ENCODE data around the gene PDLIM1. TPM values are rescaled to one million over a fixed set of nuclear protein-coding genes. Genes with fewer than 3 reads are reported as not detected.
A peak's percentile ranks its signal among the peaks of the same experiment; 100 is the strongest.
"Not testable (repeated sequence)": the region's sequence is repeated elsewhere in the genome, so short reads cannot be mapped to it uniquely, and the experiment has no call there.

Gene PDLIM1
- total and polyA plus RNA-seq, 5 donors = 159 to 227 (median 172) TPM

DNA sequence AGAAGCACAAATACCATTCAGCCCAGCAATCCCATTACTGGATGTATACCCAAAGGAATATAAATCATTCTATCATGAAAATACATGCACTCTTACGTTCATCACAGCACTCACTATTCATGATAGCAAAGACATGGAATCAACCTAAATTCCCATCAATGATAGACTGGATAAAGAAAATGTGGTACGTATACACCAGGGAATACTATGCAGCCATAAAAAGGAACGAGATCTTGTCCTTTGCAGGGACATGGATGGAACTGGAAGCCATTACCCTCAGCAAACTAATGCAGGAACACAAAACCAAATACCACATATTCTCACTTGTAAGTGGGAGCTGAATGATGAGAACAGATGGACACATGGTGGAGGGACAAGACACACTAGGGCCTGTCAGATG lies 50.7 kb downstream of the PDLIM1 start:
- 96% methylated on average over 3 of the region's 3 CpGs for WGBS
- not testable (repeated sequence) for H3K27ac ChIP-seq (ENCODE audit: low read length); DNase-seq; H3K9me3 ChIP-seq (ENCODE audit: control insufficient read depth, low read length); H3K4me3 ChIP-seq (ENCODE audit: low read length); H3K27me3 ChIP-seq (ENCODE audit: control insufficient read depth, insufficient read depth); H3K4me1 ChIP-seq (ENCODE audit: control insufficient read depth, insufficient read depth, low read length); ATAC-seq
- intact Hi-C loops (cut with DNase I) = loop anchor here in 1 of 4 donors (10.0 kb wide), 1 partner anchor 95 kb away; no protein-coding TSS in a partner anchor

DNA sequence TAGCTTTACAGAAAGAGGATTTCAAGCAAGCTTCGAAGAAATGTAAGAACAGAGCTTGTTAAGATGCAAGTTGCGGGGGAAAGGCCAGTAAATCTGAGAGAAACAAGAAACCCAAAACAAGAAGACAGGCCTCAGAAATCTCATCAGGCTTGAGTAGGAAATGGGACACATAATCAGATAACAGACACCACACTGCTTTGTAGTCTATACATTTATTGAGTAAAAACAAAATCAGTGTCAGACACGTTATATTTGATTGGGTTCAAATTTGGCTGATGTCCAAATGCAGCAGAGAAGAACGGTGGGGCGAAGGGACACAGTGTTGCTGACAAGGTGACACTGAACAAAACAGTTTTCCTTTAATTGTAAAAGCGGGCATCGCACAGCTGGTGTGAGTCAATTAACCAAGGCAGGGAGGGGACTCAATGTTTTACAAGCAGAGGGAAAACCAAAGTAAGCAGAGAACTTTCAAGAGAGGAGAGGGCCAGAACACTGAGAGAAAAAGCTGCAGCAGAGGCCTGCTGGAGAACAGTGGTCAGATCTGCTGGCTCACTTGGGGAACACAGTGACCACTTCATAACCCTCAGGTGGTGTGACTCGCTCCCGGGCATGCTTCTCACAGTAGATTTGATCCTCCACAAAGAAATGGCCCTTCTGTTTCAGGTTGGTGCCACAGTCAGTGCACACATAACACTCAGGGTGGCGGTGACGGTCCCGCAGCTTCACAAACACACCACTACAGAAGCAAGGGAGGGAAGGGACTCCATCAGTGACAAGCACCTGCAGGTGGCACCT lies 53.2 kb downstream of the PDLIM1 start:
- DNase-seq (no peak), ATAC-seq (no peak)
- H3K9me3 ChIP-seq (ENCODE audit: control insufficient read depth, low read length) = no peaks in the 10 kb centered on the region
- H3K27ac ChIP-seq (ENCODE audit: low read length) = no peak overlapping the region
- no peaks in the 10 kb centered on the region for H3K27me3 ChIP-seq (ENCODE audit: control insufficient read depth, insufficient read depth)
- no peak overlapping the region for H3K4me3 ChIP-seq (ENCODE audit: low read length)
- no peaks in the 10 kb centered on the region for H3K4me1 ChIP-seq (ENCODE audit: control insufficient read depth, insufficient read depth, low read length)
- 80% methylated on average over 12 of the region's 12 CpGs for WGBS
- intact Hi-C loops (cut with DNase I) = no loop called here

DNA sequence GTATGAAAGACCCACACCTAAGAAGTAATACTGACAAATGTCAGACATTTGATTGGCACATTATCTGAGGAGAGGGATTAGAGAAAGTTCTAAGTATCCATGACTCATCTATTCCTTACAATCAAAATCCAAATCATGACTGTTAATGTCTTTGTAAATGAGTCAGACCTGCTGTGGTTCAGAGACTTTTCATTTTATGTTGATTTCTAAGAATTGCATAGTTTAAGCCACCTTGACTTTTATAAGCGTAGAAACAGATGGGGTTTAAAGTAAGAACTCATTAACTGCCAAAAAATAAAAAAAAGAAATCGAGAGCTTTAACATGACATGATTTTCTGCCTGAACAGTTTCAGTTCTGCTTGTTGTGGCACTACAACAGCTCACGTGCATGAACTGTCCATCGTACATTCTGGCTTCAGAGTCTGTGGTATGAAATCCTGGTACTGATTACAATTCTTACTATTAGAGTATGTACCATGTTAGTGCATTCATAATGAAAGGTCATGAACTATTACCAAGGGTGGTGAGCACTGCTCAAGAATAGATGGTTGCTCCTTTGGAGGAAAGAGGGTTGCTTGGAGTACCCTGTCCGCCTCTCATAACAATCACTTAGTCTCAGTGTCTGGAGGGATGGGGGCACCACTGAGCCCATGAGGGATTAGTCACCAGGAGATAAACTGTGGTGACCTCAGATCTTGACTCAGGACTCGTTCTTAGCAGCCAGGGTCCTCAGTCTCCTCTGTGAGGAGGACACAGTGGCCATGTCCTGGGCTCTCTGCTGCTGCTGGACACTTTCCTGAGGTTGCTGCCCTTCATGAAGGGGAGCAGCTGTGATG lies 54.5 kb downstream of the PDLIM1 start:
- DNase-seq (peak in 1 of 3 donors; percentile 18), ATAC-seq (peak in 1 of 2 donors; percentile 57)
- H3K4me1 ChIP-seq (ENCODE audit: control insufficient read depth, insufficient read depth, low read length) = no peaks in the 10 kb centered on the region
- no peaks in the 10 kb centered on the region for H3K9me3 ChIP-seq (ENCODE audit: control insufficient read depth, low read length)
- intact Hi-C loops (cut with DNase I) = no loop called here
- no peak overlapping the region for H3K27ac ChIP-seq (ENCODE audit: low read length)
- 70% methylated on average over 6 of the region's 6 CpGs for WGBS
- no peak overlapping the region for H3K4me3 ChIP-seq (ENCODE audit: low read length)
- no peaks in the 10 kb centered on the region for H3K27me3 ChIP-seq (ENCODE audit: control insufficient read depth, insufficient read depth)

DNA sequence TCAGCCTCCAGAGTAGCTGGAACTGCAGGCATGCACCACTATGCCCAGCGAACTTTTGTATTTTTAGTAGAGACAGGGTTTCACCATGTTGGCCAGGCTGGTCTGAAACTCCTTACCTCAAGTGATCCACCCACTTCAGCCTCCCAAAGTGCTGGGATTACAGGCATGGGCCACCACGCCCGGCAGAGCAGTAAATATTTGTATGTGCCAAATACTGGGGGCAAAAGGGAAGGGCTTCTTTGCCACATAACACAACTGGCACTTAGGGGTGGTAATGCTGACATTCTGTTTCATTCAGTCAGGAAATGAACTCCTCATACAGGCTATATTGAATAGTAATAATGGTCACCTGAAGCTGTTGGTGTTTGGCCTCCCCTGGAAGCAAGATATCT lies 55.1 kb downstream of the PDLIM1 start:
- no peak for DNase-seq
- Histone ChIP-seq H3K9me3 (ENCODE audit: control insufficient read depth, low read length) (no peaks in the 10 kb centered on the region), H3K27me3 (ENCODE audit: control insufficient read depth, insufficient read depth) (no peaks in the 10 kb centered on the region), H3K27ac (ENCODE audit: low read length) (no peak overlapping the region), H3K4me3 (ENCODE audit: low read length) (no peak overlapping the region), H3K4me1 (ENCODE audit: control insufficient read depth, insufficient read depth, low read length) (no peaks in the 10 kb centered on the region)
- 91% methylated on average over 3 of the region's 3 CpGs for WGBS
- no peak for ATAC-seq
- intact Hi-C loops (cut with DNase I) = no loop called here

DNA sequence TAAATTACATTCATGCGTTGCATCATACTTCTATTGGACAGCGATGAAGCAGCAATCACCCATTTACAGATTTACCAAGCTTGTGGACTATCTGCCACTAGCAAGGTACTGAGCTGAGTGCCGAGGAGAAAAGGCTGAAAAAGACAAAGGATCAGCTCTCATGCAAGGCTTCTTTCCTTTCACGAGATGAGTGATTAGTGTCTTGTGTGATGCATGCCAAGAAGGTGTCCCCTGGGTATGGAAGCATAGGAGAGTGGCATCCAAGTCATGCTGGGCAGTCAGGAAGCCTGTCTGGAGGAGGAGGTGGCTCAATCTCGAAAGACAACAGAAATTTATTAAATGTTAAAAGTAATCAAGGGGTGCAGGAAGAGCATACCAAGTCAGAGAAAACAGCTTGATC lies 55.9 kb downstream of the PDLIM1 start:
- whole genome bisulfite sequencing = 80% methylated on average over 5 of the region's 5 CpGs
- intact Hi-C loops (cut with DNase I) = no loop called here
- H3K9me3 ChIP-seq (ENCODE audit: control insufficient read depth, low read length) = no peaks in the 10 kb centered on the region

DNA sequence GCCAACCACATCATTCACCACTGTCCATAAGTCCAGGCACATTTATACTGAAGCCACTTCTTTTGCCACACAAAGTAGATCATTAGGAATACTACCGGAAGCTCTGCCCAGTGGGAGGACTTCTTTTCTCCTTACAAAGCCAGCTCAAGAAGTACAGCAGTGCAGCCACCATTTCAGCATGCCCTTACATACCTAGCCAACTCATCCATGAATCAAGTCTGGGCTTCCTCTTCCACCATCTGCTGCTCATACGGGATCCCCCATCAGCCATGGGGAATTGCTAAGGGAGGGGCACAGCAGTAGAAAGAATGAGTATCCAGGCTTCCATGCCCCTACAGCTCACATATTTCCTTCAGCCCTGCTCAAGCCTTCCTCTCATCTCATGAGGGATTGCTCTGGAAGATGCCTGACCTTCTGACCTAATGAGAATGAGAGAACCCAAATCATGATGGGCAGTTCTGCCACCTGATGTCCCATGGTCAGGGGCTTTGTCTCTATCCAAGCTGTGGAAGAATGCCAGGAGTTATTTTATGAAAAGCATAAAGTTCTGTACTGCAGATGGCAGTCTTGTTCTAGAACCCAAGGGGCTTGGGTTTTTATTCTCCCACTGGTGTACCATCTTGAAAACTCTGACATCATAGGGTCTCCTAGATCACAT lies 57.3 kb downstream of the PDLIM1 start:
- WGBS = 81% methylated on average over 2 of the region's 2 CpGs
- intact Hi-C loops (cut with DNase I) = no loop called here

More for the DNA sequence above, 55.9 kb downstream of the PDLIM1 start:
- no peaks in the 10 kb centered on the region for H3K27me3 ChIP-seq (ENCODE audit: control insufficient read depth, insufficient read depth)
- ATAC-seq (no peak), DNase-seq (no peak)
- H3K4me1 ChIP-seq (ENCODE audit: control insufficient read depth, insufficient read depth, low read length) = no peaks in the 10 kb centered on the region
- no peak overlapping the region for H3K27ac ChIP-seq (ENCODE audit: low read length)
- H3K4me3 ChIP-seq (ENCODE audit: low read length) = no peak overlapping the region

DNA sequence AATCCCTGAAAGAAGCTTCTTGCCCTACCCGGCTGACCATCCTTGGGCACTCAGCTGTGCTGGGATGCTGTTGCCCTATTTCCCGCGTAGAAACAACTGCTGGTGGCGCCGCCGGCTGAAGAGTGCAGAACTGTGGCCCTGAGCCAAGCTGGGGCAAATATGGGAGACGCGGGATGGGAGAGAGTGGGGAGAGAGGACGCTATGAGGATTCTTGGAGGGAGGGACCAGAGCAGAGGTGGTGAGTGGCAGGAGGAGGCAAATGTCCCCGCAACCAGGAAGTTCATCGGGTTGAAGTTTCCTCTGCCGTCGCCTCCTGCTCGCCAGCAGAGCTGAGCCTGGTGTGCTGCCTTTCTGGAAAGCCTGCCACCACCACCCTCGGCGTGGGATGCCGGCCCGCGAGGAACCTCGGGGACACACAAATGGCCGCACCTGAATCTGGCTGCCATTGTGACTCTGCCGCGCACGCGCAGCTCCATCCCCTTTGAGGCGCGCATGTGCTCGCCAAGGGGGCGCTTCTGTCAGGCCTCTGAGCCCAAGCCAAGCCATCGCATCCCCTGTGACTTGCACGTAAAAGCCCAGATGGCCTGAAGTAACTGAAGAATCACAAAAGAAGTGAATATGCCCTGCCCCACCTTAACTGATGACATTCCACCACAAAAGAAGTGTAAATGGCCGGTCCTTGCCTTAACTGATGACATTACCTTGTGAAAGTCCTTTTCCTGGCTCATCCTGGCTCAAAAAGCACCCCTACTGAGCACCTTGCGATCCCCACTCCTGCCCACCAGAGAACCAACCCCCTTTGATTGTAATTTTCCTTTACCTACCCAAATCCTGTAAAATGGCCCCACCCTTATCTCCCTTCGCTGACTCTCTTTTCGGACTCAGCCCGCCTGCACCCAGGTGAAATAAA lies 59.9 kb downstream of the PDLIM1 start:
- ATAC-seq (peak; percentile 74 to 79), DNase-seq (peak; percentile 66 to 88 (median 86))
- H3K9me3 ChIP-seq (ENCODE audit: control insufficient read depth, low read length); intact Hi-C loops (cut with DNase I); H3K4me1 ChIP-seq (ENCODE audit: control insufficient read depth, insufficient read depth, low read length); H3K27me3 ChIP-seq (ENCODE audit: control insufficient read depth, insufficient read depth); H3K27ac ChIP-seq (ENCODE audit: low read length): not testable (repeated sequence)
- H3K4me3 ChIP-seq (ENCODE audit: low read length) = peak overlapping the region; percentile 21
- WGBS = 30% methylated on average over 35 of the region's 36 CpGs

More for the DNA sequence above, 57.3 kb downstream of the PDLIM1 start:
- Histone ChIP-seq H3K27ac (ENCODE audit: low read length) (no peak overlapping the region), H3K4me1 (ENCODE audit: control insufficient read depth, insufficient read depth, low read length) (no peaks in the 10 kb centered on the region), H3K9me3 (ENCODE audit: control insufficient read depth, low read length) (no peaks in the 10 kb centered on the region), H3K27me3 (ENCODE audit: control insufficient read depth, insufficient read depth) (no peaks in the 10 kb centered on the region), H3K4me3 (ENCODE audit: low read length) (no peak overlapping the region)
- DNase-seq (no peak), ATAC-seq (no peak)

DNA sequence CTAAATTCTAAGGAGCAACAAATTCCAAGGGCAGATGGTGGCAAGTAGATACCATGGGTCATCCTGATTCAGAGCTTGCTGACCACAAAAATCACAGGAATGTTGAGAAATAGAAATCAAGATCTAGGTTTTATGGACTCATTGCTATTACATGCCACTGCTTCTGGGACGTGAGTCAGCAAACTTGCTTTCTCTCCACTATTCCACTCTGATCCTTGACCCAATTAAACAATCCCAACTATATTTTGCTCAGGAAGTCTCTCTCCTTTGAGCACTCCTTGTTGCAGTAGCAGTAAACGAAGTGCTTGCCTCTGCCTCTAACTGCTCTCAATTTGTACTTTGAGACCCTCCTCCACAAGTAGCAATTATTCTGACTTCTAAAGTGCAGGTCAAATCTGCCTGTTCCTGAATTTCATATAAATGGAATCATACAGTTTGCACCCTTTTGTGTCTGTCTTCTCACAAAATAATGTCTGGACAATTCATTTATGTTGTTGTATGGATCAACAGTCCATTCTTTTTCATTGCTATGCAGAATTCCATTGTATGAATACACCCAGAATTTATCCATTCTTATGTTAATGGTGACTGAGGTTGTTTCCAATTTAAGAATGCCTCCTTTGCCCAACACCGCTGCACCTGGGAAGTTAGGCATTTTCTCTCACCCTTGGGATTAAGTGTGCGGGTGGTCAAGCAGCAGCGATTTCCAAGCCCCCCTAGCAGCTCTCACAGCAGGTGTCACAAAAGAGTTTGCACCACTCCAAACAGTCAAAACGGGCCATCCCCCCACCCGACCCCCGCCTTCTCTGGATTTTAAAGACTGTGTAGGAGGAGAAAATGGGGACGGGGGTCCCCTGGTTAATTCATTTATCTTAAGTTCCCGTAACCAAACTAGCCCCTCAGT lies 60.8 kb downstream of the PDLIM1 start:
- Histone ChIP-seq H3K4me1 (ENCODE audit: control insufficient read depth, insufficient read depth, low read length) (no peaks in the 10 kb centered on the region), H3K27me3 (ENCODE audit: control insufficient read depth, insufficient read depth) (no peaks in the 10 kb centered on the region), H3K9me3 (ENCODE audit: control insufficient read depth, low read length) (no peaks in the 10 kb centered on the region), H3K27ac (ENCODE audit: low read length) (no peak overlapping the region), H3K4me3 (ENCODE audit: low read length) (peak overlapping the region; percentile 21)
- DNase-seq (no peak), ATAC-seq (no peak)
- WGBS = 58% methylated on average over 10 of the region's 10 CpGs
- intact Hi-C loops (cut with DNase I) = no loop called here

DNA sequence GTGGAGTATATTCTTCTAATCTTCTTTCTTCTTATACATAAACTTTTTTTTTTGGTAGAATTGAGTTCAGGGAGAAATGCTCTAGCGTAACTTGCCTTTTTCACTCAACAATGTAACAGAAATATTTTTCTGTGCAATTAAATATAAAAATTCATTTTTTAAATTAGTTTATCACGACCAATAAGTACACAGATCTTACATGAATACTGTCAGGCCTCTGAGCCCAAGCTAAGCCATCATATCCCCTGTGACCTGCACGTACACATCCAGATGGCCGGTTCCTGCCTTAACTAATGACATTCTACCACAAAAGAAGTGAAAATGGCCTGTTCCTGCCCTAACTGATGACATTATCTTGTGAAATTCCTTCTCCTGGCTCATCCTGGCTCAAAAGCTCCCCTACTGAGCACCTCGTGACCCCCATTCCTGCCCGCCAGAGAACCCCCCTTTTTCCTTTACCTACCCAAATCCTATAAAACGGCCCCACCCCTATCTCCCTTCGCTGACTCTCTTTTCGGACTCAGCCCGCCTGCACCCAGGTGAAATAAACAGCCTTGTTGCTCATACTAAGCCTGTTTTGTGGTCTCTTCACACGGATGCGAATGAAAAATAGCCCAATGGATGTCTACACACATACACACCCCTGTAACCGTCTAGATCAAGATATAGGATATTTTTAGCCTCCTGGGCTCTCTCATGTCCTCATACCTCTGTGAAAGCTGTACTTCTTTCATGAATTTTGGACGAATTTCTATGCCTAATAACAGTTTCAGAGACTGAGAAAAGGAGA lies 61.7 kb downstream of the PDLIM1 start:
- 83% methylated on average over 14 of the region's 14 CpGs for WGBS
- intact Hi-C loops (cut with DNase I); H3K9me3 ChIP-seq (ENCODE audit: control insufficient read depth, low read length); H3K4me1 ChIP-seq (ENCODE audit: control insufficient read depth, insufficient read depth, low read length); H3K27me3 ChIP-seq (ENCODE audit: control insufficient read depth, insufficient read depth); H3K4me3 ChIP-seq (ENCODE audit: low read length); ATAC-seq; DNase-seq; H3K27ac ChIP-seq (ENCODE audit: low read length): not testable (repeated sequence)
